HG03342 (cell line): ENCODE results near the gene REC8.

ENCODE experiments used
- ATAC-seq: cut with Tn5 transposase; IDR thresholded peaks from one replicate; pipeline ENCODE4 v1.9.1; 2021; ENCODE audit warnings: mild to moderate bottlenecking, moderate library complexity; ENCODE audit not compliant: unreplicated experiment

REC8 gene

DNA sequence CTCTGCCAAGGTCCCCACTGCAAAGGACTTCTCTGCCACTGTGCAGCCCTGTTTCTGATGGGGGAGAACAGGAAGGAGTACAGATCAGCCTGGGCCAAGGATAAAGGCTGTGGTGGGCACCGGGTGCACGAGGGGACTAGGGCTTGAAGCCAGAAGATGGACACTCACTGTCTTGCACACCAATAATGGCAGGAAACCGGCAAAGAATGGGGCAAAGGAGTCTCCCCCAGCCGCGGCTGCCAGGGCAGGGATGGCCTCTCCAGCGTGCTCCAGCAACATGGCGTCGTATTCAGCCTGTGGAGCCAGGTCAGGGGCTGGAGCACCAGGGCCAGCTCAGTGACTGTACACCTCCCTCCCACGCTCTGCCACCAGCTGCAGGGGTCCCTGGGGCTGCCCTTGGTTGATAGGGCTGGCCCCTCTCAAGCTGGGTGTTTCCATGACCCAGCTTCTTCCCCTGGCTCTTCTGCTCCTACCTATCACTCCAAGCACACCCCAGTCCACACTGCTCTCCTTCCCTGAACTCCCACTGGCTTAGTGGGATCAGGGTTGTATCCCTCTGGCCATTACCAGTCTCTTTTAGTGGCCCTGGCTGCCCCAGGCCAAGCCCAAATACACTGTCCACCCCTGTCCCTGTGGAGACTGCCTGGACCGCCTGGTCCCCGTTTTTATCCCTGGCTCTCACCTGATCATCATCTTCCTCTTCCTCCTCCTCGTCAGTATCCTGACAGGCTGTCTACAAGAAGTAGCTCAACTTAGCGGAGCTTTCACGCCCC is 10.4 kb downstream of the REC8 start:
- no peak for ATAC-seq

DNA sequence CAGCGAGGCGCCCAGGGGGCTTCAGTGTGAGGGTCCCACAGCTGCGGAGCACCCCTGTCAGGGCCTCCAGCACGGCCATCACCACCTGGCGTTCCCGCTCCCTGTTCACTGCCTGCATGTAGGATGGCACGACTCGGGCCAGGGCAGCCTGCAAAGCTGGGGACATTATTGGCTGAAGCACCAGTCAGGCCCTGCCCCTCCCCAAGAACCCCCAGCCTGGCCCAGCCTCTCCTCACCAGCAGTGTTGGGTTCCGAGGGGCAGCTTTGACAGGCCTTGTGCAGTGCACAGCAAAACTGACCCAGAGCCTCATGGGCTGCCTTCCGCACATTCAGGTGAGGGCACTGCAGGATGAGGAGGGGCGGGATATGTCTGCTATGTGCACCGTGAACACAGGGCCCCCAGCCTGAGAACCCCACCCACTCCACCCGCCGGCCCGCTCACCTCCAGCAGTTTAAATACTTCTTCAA is 11.2 kb downstream of the REC8 start:
- no peak for ATAC-seq

DNA sequence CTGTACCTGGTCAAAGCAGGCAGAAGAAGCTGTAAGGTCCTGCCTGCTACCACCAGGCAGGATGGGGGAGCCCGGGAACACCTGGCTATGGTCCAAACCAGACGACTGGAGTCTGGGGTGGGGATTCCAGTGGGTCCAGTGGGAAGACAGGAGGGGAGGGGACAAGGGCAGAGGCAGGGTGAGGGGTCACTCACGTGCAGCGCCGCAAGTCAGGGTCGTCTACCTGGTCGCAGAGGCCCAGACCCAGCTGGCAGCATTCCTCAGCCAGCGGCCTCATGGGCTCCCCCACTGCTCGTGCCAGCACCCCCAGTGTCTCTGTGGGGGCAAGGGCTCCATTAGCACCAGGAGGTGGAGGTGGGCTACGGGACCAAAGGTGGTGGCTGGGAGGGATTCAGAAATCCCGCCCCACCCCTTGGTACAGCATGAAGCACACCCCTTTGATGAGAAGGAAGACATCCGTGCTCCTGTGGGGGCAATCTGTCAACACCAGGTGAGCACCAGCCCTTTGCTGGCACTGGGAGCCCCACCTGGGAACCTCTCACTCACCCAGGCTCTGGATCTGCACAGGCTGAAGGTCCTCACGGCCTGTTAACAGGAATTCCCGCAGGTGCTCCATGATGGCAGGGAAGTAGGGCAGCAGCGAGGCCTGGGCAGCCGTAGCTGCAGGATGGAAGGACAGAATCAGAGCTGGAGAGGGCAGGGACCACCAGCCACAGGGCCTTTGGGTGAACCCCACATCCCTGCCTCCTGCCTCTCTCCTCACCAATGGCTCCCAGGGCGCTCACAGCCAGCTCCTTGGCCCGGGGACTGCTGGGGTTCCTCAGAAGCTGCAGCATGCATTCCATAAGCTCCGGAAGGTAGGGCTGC is 12.5 kb downstream of the REC8 start:
- ATAC-seq: no peak

DNA sequence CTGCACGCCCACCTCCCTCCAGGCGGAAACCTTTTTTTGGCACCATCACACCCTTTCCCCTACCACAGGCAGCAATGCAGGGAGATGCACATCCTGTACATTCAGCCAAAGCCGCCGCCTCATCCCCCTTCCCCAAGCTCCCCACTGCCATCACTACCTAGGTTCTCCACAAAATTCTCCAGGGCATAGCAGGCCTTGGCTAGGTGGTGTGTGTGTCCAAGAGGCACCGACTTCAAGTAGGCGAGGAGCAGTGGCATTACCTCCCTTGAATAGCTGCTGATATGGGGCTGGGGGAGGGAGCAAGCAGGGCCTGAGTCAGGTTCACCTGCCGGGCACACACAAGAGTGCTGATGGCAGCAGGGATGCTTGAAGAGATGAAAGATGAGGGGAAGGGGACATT is 13.1 kb downstream of the REC8 start:
- ATAC-seq: no peak

DNA sequence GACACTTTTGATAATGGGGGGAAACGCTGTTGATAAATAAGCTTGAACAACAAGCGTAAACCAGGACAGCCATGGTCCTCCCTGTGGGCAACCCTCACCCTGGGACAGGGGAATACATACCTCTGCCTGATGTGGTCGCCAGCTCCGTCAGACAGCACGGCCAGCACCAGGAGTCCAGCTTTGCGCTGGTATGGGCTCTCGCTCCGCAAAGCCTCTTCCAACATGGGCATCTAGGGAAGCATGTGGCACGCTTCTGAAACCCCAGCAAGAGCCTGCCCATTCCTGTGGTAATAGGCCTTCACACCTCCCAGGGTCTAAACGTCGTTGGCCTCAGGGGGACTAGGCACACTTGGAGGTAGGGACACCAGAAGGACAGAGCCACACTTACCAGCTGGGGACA is 13.9 kb downstream of the REC8 start:
- ATAC-seq: no peak

DNA sequence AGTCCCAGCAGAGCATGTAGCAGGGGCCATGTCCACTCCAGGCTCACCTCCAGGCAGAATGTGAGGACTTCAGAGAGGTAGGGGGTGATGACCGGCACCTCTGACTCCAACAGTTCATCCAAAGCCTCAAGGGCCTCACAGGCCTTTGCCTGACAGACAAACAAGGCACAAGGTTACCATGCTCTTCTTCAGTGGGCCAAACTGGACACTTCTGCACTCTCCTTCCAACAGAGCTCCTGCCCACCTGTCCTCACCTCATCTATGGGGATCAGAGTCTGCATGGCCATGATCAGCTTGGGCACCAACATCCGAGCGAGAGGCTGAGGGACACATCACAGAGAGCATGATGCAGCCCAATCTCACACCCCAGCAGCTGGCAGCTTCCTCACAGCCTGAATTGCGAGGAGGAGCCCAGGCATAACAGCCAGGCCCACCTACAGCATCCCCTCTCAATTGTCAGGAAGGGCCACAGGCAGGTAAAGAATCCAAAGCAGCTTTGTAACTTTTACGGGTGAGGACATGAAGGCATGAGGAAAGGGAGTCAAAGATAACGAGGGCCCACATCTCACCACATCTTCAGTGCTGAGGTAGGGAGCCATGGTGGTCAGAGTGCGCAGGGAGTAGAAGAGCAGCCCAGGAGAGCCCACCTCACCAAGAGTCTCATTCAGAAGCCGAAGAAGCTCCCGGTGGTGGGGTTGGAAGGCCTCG is 15.1 kb downstream of the REC8 start:
- no peak for ATAC-seq

DNA sequence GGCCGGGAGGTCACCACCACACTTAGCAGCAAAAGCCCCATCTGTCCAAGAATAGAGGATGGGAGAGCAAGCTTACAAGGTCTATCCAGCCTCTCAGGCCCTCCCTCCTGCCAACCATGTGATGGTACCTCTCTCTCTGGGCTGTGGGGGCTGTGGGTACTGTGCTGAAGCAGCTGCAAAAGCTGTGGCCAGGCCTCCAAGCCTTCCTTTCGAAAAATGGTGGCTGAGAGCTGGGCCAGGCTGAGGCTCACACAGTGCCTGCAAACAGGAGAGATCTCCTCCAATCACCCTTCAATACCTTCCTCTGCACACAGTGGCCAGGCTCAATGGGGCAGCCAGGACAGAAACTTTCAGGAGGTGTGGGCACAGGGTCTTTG is 15.6 kb downstream of the REC8 start:
- no peak for ATAC-seq

DNA sequence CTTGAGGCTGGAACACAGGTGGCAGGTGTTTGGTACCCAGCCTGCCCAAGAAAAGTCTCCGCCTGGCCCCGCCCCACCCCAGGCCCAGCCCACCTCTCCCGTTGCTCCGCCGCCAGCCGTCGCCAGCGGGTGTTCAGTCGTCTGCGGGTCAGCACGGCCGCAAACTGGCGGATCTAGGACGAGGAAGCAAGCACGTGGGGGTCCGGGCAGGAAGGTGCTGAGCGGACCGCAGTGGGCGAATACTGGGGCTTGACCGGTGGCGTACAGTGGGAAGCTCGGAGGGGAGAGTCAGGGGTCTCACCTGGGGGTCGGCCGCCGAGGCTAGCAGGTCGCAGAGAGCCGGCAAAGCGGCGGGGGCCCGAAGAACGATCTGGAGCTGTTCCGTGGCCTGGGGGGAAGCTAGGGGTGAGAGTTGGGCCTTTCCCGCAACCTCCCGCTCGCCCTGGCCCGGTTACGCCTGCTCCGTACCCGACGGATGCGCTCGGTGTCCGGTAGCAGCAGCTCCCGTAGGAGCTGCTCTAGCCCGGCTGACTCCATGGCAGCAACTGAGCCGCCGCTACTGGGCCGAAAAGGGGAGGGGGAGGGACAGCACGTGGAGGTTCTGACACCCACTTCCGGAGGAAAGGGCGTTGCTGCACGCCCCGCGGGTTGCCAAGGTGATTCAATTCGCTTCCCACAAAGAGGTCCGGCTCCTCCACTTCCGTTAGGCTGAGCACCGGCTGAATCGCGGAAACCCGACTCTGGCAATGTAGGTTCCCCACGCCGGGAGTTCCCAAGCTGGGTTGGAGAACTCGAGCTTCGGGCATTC is 16.6 kb downstream of the REC8 start, which contains the start of gene IPO4:
TSS of gene IPO4 (minus strand) at position 566 of the 808 bp plus-strand sequence. CDS start at position 537, 29 bp downstream.
- peak; percentile 88 for ATAC-seq

DNA sequence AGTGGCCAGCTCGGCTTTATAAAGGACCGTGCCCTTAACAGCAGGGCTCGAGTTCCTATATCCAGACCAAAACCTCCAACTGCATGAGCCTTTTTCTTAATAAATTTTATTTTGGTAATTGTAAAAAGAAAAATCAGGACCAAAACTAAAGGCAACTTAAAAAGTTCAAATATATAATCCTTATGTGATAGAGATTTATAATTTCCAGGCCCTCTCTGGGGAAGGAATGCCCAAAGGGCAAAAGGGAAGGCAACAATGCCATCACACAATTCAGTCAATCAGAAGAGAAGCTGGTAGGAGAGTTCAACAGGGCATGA is 17.1 kb downstream of the REC8 start:
- ATAC-seq: no peak

DNA sequence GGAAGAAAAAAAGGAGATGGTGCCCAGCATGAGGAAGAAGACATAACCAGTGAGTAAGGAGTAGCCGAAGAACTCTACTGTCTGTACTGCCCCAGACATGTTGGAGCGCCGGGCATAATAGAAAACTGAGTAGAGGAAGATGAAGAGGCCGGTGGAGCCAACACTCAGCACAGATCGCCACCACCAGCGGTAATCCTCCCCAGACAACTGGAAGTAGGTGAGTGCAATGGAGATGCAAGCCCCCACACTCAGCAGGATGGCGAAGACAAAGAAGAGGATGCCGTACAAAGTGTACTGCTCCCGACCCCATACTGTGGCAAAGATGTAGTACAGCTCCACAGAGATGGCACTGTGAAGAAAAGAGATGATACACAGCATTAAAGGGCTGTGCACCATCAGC is 17.6 kb downstream of the REC8 start:
- no peak for ATAC-seq

DNA sequence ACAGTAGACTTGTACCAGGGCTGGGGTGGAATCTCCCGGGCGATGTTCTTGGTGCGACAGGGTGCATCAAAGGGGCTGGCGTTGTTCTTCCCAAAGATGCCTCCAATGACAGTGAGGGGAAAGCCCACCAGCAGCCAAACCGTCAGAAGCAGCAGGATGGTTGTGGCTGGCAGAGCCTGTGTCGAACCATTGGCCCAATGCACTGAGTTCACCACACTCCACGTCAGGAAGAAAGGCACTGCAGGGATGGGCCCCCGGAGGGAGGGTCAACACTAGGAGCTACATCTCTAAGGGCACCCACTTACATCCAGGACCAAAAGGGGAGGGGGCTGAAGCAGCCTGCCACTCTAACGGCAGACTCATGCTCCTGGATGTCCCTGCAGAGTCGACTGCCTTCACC is 18.5 kb downstream of the REC8 start:
- ATAC-seq: no peak

DNA sequence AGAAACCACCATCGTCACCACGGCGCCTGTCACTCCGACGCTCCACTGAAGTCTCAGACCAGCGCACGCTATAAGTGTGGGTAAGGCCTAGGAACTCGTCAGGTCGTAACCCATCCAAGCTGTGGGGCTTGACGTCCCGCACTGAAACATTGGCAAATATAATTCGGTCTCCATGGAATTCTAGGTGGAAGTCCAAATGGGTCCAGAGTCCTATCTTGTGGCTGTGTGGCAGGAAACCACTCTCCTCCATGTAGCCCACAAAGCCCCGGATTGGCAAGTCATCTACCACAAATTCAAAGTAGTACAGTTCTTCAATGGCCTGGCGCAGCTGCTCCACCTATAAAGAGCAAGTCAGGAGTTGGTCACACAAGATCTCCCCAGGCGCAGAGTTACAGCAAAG is 21.1 kb downstream of the REC8 start:
- ATAC-seq: no peak

DNA sequence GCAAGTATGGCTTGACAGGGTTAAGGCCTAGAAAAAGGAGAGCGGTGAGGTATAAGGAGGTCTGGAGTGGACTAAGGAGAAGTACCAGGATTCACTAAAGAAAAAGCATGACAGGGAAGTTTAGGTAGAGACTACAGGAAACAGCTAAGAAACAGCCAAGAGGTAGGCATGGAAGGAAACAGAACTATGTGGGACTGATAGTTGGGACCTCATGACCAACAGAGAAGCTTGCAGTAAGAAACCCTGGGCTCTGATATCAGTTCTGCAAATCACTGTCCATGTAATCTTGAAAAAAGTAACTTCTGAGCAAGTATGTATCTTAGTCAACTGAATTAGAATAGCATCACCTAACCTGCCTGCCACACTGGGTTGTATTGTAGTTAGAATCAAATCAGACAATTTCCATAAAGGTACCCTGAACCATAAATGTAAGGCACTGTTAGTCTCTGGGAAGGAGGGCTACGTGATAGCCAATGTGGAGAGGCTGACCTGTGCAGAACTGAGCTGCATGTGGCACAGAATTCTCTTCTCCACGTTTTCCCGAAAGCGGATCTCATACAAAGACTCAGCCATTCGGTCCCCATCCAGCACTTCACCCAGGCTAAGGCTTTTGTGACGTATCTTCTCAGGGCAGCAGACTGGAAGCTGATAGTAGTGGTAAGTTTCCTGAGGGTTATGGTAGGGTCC is 22.4 kb downstream of the REC8 start:
- ATAC-seq: no peak

DNA sequence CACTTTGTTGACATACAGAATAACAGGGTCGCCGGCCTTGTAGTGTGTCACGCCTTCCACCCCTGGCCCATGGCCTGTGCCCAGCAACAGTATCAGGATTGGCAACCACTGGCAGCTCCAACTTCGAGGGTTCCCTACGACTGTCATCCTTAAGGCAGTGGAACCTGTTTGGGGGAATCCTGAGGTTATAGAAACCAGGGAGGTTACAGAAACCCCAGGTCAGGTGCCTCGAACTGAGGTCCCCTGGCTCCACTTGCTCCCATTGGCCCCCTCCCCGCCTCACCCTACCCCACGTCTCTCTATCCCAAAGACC is 22.9 kb downstream of the REC8 start:
- ATAC-seq: no peak

DNA sequence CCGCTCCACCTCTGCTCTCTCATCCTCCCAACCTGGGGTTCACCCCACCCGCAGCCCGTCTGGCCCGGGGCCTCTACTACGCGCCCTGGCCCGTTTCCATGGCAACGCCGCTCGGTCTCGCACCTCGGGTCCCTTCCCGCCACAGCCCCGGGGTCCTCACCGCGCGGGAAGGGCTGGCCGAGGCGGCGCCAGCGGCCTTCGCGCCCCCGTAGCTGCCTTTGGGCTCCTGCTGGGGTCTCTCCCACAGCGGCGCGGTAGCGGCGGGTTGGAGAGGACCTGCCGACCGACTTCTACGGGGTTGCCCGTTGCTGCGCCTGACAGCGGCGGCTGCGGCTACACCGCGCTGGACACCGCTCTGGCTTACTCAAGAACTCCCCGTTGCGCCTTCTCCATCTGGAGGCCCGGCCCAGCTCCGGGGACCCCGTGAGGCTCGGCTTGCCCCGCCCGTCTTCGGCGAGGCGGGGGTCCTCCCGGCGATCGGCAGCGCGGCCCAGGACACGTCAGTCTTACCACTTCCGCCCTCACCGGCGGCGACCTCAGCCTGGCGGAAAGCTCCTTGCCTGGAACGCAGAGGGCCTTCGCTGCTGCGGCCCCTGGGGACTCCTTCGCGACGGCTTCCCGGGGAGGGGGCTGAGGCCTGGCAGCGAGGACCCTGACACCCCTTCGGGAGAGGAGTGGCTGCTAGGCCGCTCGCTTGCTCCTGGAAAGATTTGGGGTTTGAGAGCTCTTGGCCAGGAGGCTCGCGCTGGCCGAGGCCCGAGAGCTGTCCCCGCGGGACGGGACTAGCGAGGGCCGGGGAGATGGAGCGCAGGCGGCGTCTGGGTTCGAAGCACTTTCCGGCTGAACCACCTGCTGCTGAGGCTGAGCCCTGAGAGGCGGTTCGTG is 23.5 kb downstream of the REC8 start, which contains the start of gene TM9SF1:
TSS of gene TM9SF1 (minus strand) at position 256 of the 885 bp plus-strand sequence. CDS start 422 bp downstream, outside the sequence.
- ATAC-seq: peak; percentile 79

DNA sequence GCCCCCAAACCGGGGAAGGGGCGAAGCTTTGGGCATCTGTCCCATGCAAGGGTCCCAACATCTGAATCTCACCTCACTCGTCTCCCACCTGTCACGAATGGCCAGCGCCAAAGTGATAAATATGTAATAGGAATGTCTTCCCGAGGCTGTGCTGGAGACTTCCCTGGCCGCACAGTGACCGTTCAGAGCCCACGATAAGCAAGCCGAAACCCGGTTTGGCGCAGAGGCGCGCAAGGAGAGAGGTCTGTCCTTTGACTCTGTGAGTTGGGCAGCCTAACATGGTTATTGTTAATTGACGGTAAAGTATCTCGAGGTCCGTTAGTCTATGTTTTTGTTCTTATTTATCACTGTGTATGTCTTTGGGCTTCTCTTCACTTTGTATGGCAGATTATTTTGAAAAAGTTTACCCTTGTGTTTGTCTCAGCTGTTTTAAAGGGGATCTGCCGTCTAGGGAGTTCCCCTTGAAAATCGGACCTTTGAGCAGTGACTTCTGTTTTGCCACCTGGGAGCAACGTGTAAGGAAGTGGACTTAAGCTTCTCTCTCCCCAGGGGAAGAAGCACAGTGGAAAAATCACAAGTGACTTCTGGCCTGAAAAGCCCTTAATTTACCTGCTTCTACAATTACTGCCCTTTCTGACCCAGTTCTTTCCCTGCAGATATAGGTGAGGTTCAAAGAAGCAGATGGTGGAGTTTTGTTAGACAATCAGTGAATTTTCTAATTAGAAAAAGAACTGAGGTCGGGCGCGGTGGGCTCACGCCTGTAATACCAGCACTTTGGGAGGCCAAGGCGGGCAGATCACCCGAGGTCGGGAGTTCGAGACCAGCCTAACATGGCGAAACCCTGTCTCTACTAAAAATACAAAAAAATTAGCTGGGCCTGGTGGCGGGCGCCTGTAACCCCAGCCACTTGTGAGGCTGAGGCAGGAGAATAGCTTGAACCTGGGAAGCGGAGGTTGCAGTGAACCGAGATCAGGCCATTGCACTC is 24.5 kb downstream of the REC8 start:
- peak; percentile 4 for ATAC-seq

DNA sequence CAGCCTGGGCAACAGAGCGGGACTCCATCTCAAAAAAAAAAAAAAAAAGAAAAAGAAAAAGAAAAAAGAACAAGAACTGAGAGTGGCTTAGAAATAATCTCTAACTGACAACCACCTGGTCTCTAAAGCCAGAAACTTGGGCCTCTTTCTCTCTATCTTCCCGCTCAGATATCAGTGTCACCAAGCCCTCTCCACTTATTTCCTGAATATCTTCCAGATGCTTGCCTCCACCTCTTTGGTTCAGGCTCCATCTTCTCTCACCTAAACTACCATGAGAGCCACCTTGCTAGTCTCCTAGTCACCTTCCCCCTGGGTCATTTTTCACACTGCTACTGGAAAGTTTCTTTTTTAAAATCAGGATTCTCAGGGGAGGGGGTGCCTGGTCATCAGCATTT is 25.2 kb downstream of the REC8 start:
- ATAC-seq: no peak
